Breast epithelium (tissue), 4 donors: ENCODE measurements around the gene IP6K3. TPM values are rescaled to one million over a fixed set of nuclear protein-coding genes. Genes with fewer than 3 reads are reported as not detected.

Source experiments
- DNase-seq, 2 donors: peaks; one replicate each; pipeline ENCODE4 v3.0.0-alpha.2; 2019; ENCODE audit warnings: low spot score in 2 of 2
- H3K27ac ChIP-seq, 2 donors: fragments of 200-600 bp; sonication (generic) in 1 of 2; one replicate each; pipeline ENCODE4 v1.5.1; 2016 to 2019; ENCODE audit warnings: mild to moderate bottlenecking in 1 of 2
- H3K27me3 ChIP-seq, 2 donors: fragments of 200-600 bp; sonication (generic) in 1 of 2; one replicate each; pipeline versions ENCODE4 v1.5.1 to v1.6.0; 2017 to 2019; ENCODE audit warnings: control low read depth in 1 of 2, mild to moderate bottlenecking in 1 of 2
- H3K36me3 ChIP-seq: fragments of 200-600 bp; one replicate; pipeline ENCODE4 v1.5.1; 2019
- H3K4me1 ChIP-seq, 2 donors: fragments of 200-600 bp; sonication (generic); one replicate each; pipeline ENCODE4 v1.5.1; 2016 to 2019; ENCODE audit warnings: control low read depth in 1 of 2
- H3K4me3 ChIP-seq, 3 donors: fragments of 200-600 bp; sonication (generic); 1 replicate in 2 of 3; 2 replicates in 1 of 3; pipeline ENCODE4 v1.5.1; 2016 to 2019; ENCODE audit warnings: mild to moderate bottlenecking in 3 of 3, moderate library complexity in 2 of 3
- H3K9me3 ChIP-seq, 2 donors: fragments of 200-600 bp; sonication (generic) in 1 of 2; one replicate each; pipeline ENCODE4 v1.5.1; 2016 to 2019; ENCODE audit warnings: control low read depth in 1 of 2
- POLR2A ChIP-seq: fragments of 450-650 bp; IDR thresholded peaks from one replicate; pipeline ENCODE4 v1.6.1; 2016; ENCODE audit warnings: antibody characterized with exemption, mild to moderate bottlenecking, moderate library complexity
- POLR2AphosphoS5 ChIP-seq, 3 donors: sonication (generic); formaldehyde crosslinking; IDR thresholded peaks; one replicate each; pipeline ENCODE4 v1.6.1; 2017; ENCODE audit warnings: antibody characterized with exemption in 3 of 3
- intact Hi-C: fragments of 100-400 bp; cut with DNase I; formaldehyde crosslinking; loops from one replicate; pipeline ENCODE4 v1.15.1; 2023; ENCODE audit warnings: low total_unique reads
- total RNA-seq, 3 donors: library from RNA; depleted of rRNA; stranded (reverse); fragments of >200 nt; gene quantifications; one replicate each; pipeline ENCODE4 v1.1.0, GENCODE V29; 2016
- TF ChIP-seq, protein P1 (sequence below), 3 donors: fragments of 450-650 bp; IDR thresholded peaks; one replicate each; pipeline ENCODE4 v1.5.1; 2016 to 2017; ENCODE audit warnings: antibody characterized with exemption in 3 of 3, mild to moderate bottlenecking in 3 of 3, moderate library complexity in 3 of 3

IP6K3 gene
- total RNA-seq, 3 donors from 2014 or later, result 0.15 to 4.2 (median 0.66) TPM

DNA sequence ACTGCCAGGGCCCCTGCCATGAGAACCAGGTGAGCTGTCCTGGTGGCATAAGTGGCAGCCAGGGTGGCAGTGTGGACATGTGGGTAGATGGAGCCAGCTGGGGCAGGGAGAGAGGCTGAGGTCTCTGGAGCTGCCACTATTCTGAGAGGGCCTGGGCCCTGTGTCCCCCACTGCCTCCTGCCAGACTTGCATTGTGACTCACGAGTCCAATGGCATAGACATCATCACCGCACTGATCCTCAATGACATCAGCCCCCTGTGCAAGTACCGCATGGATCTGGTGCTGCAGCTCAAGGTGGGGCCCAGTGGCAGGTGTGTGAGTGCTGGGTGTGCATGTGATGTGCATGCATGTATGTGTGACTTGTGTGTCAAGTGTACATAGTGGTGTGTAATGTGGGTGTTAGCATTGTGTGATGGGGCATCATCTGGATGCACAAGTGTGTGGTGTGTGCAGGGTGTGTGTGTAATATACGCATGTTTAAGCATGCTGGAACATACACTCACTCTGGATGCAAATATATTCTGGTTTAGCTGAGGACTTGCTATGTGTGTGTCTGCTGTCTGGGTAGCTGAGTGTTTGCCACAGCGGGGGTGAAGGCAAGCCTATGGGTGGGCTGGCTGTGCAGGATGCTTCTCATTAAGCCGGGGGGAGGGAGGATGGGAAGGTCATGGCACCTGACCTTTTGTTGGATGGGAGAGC, 60.3 kb downstream of the IP6K3 start:
- intact Hi-C loops, result no loop called here
- no peaks in the 10 kb centered on the region for H3K4me1 ChIP-seq
- H3K27me3 ChIP-seq, result no peaks in the 10 kb centered on the region
- no peak overlapping the region for H3K27ac ChIP-seq
- no peaks in the 10 kb centered on the region for H3K9me3 ChIP-seq
- H3K4me3 ChIP-seq, result no peak overlapping the region
- TF ChIP-seq POLR2AphosphoS5 (IDR thresholded peaks at IDR 0.05) (no peak), POLR2A (no peak)
- TF ChIP-seq, protein P1, sequence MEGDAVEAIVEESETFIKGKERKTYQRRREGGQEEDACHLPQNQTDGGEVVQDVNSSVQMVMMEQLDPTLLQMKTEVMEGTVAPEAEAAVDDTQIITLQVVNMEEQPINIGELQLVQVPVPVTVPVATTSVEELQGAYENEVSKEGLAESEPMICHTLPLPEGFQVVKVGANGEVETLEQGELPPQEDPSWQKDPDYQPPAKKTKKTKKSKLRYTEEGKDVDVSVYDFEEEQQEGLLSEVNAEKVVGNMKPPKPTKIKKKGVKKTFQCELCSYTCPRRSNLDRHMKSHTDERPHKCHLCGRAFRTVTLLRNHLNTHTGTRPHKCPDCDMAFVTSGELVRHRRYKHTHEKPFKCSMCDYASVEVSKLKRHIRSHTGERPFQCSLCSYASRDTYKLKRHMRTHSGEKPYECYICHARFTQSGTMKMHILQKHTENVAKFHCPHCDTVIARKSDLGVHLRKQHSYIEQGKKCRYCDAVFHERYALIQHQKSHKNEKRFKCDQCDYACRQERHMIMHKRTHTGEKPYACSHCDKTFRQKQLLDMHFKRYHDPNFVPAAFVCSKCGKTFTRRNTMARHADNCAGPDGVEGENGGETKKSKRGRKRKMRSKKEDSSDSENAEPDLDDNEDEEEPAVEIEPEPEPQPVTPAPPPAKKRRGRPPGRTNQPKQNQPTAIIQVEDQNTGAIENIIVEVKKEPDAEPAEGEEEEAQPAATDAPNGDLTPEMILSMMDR (IDR thresholded peaks at IDR 0.05), result no peak
- peaks cover 17% of the 10 kb centered on the region for H3K36me3 ChIP-seq
- no peak for DNase-seq

DNA sequence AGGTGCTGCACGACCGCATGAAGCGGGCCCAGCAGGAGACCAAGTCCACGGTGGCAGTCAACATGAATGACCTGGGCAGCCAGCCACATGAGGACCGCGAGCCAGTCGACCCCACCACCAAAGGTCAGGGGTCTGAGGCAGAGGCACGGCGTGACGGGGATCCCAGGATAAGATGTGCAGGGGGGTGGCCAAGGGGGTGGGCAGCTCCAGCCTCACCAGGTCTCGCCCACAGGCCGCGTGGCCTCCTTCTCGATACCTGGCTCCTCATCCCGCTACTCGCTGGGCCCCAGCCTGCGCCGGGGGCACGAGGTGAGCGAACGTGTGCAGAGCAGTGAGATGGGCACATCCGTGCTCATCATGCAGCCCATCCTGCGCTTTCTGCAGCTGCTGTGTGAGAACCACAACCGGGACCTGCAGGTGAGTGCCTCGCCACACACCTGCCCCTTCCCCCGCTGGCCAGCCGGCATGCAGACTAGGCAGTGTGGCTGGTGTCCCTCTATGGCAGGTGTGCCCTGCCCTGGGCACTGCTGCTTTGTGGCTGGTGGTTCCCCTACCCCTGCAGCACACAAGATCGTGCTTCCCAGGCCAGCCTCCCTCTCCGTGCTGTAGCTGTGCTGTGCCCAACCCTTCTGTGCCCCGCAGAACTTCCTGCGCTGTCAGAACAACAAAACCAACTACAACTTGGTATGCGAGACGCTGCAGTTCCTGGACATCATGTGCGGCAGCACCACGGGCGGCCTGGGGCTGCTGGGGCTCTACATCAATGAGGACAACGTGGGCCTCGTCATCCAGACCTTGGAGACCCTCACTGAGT, 61.1 kb downstream of the IP6K3 start:
- Histone ChIP-seq H3K27ac (no peak overlapping the region), H3K4me3 (no peak overlapping the region), H3K27me3 (no peaks in the 10 kb centered on the region), H3K36me3 (peaks cover 17% of the 10 kb centered on the region), H3K9me3 (no peaks in the 10 kb centered on the region), H3K4me1 (no peaks in the 10 kb centered on the region)
- TF ChIP-seq, protein P1 (IDR thresholded peaks at IDR 0.05), result no peak
- no peak for TF ChIP-seq POLR2A
- TF ChIP-seq POLR2AphosphoS5 (IDR thresholded peaks at IDR 0.05), result no peak
- DNase-seq, result no peak
- intact Hi-C loops, result no loop called here

DNA sequence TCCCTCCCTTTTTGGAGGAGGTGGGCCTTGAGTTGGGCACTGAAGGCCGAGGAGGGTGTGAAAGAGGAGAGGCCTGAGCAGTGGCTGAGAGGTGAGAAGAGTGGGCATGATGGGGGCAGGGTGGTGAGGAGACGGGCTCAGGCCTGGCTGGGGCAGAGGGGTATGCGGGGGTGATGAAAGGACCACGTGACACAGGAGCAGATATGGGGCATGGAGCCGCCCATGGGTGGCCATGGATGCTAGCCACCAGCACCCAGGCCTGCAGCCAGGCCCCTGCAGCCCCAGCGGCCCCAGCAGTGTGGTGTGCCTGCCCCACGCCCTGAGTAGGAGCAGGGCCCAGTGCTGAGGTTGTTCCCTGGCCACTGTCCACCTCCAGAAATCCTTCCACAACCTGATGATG, 61.7 kb downstream of the IP6K3 start:
- intact Hi-C loops, result no loop called here
- Histone ChIP-seq H3K9me3 (no peaks in the 10 kb centered on the region), H3K27ac (no peak overlapping the region), H3K27me3 (no peaks in the 10 kb centered on the region), H3K36me3 (peaks cover 17% of the 10 kb centered on the region), H3K4me3 (no peak overlapping the region), H3K4me1 (no peaks in the 10 kb centered on the region)
- no peak for TF ChIP-seq POLR2AphosphoS5 (IDR thresholded peaks at IDR 0.05)
- no peak for TF ChIP-seq POLR2A
- DNase-seq, result no peak

DNA sequence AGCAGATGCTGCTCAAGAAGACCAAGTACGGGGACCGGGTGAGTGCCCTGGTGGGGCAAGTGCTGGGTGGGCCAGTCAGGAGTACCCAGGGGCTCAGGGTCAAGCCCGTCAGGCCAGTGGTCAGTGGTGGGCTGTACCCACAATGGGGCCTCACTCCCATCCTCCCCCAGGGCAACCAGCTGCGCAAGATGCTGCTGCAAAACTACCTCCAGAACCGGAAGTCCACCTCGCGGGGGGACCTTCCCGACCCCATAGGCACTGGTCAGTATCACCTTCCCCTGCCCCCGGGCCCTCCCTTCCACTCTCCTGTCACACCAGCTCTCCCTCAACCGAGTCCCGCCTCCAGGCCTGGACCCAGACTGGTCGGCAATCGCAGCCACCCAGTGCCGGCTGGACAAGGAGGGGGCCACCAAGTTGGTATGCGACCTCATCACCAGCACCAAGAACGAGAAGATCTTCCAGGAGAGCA, 62.2 kb downstream of the IP6K3 start:
- TF ChIP-seq, protein P1 (IDR thresholded peaks at IDR 0.05), result no peak
- TF ChIP-seq POLR2AphosphoS5 (IDR thresholded peaks at IDR 0.05) (no peak), POLR2A (no peak)
- intact Hi-C loops, result no loop called here
- Histone ChIP-seq H3K9me3 (no peaks in the 10 kb centered on the region), H3K27ac (no peak overlapping the region), H3K4me3 (no peak overlapping the region), H3K36me3 (peaks cover 17% of the 10 kb centered on the region), H3K4me1 (no peaks in the 10 kb centered on the region), H3K27me3 (no peaks in the 10 kb centered on the region)
- DNase-seq, result no peak

GRCh38 chr6:33683576-33684427, 62.9 kb downstream of the IP6K3 start:
- TF ChIP-seq POLR2A (no peak), POLR2AphosphoS5 (IDR thresholded peaks at IDR 0.05) (no peak)
- TF ChIP-seq, protein P1 (IDR thresholded peaks at IDR 0.05), result no peak
- H3K9me3 ChIP-seq, result no peaks in the 10 kb centered on the region

More at GRCh38 chr6:33683576-33684427, 62.9 kb downstream of the IP6K3 start:
- H3K36me3 ChIP-seq, result peaks cover 17% of the 10 kb centered on the region
- no peaks in the 10 kb centered on the region for H3K4me1 ChIP-seq
- intact Hi-C loops, result no loop called here
- no peak for DNase-seq
- no peak overlapping the region for H3K27ac ChIP-seq
- no peak overlapping the region for H3K4me3 ChIP-seq
- H3K27me3 ChIP-seq, result no peaks in the 10 kb centered on the region
